H1 (cell line): ENCODE measurements around the gene BSG.

Experiments used
- CTBP2 ChIP-seq: IDR thresholded peaks from 2 replicates; pipeline ENCODE4 v1.7.0; 2011; ENCODE audit warnings: borderline replicate concordance, mild to moderate bottlenecking, moderate library complexity, mixed read lengths, low read length; ENCODE audit not compliant: insufficient read depth, insufficient read length
- EZH2 ChIP-seq: fragments of 200-600 bp; sonication (generic); IDR thresholded peaks from 2 replicates; pipeline ENCODE4 v1.7.1; 2012; ENCODE audit warnings: low read depth, mild to moderate bottlenecking, moderate library complexity, low read length, inconsistent platforms; ENCODE audit not compliant: severe bottlenecking
- GABPA ChIP-seq: IDR thresholded peaks from 2 replicates; pipeline ENCODE4 v1.6.1; 2011; ENCODE audit warnings: mild to moderate bottlenecking, low read length, moderate library complexity, borderline replicate concordance; ENCODE audit not compliant: insufficient read depth
- POLR2A ChIP-seq, 2 experiments: IDR thresholded peaks; 1 replicate in 1 of 2; 2 replicates in 1 of 2; pipeline ENCODE4 v1.6.1; 2011; ENCODE audit warnings: low read depth in 2 of 2, low read length in 2 of 2, mild to moderate bottlenecking in 2 of 2; ENCODE audit errors: control extremely low read depth in 1 of 2
- POLR2AphosphoS5 ChIP-seq: IDR thresholded peaks from 2 replicates; pipeline ENCODE4 v1.6.1; 2011; ENCODE audit warnings: low read depth, low read length
- RNF2 ChIP-seq: fragments of 200-900, 300-1000 bp; sonication (generic); IDR thresholded peaks from 2 replicates; pipeline ENCODE4 v1.7.1; 2016; ENCODE audit warnings: borderline replicate concordance, low read depth, mild to moderate bottlenecking, antibody characterized with exemption, low read length; ENCODE audit not compliant: poor library complexity, severe bottlenecking; ENCODE audit errors: missing control alignments
- SIX5 ChIP-seq: IDR thresholded peaks from 2 replicates; pipeline ENCODE4 v1.6.1; 2011; ENCODE audit warnings: mild to moderate bottlenecking, low read depth, low read length
- SP1 ChIP-seq: IDR thresholded peaks from 2 replicates; pipeline ENCODE4 v1.6.1; 2011; ENCODE audit warnings: low read depth, low read length
- ZNF274 ChIP-seq: IDR thresholded peaks from 2 replicates; pipeline ENCODE4 v1.7.0; 2012; ENCODE audit warnings: low read length, borderline replicate concordance; ENCODE audit errors: extremely low read depth
- TF ChIP-seq, protein P1 (sequence below), 3 experiments: IDR thresholded peaks; 1 replicate in 2 of 3; 2 replicates in 1 of 3; pipeline versions ENCODE4 v1.5.1 to v1.6.1; 2011; ENCODE audit warnings: low read length in 3 of 3, mild to moderate bottlenecking in 3 of 3, inconsistent platforms in 2 of 3, low read depth in 1 of 3, moderate library complexity in 1 of 3; ENCODE audit not compliant: insufficient read depth in 1 of 3; ENCODE audit errors: control extremely low read depth in 1 of 3

DNA sequence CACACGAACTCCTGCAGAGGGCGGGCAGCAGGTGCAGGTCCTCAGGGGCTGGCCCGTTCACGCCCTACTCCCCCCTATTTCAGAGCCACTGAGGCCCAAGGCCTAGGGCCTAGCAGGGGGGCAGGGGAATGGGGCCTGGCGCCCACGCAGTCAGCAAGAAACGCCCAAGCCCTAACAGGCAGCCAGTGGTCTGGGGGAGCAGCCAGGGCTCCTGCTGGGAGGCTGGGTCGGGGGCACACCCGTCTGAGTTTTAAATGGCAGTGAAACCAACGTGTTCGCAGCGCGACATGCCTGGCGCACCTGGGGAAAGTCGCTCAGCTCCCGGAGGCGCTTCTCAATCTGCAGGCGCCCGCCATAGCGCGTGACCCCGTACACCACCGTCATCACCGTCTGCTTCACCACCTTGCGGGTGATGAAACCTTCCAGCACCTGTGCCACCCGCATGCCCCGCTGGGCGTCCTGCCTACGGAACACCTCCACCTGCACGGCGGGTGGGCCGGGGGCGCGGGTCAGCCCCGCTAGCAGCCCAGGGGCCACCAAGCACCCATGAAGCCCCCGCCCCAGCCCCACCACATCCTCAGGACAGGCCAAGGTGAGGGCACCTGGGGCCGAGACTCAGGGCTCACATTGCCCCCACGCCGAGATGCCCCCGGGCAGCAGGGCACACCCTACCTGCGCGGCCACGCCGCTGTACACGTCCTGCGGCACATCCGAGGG lies 47.0 kb downstream of the BSG start:
- no peak for TF ChIP-seq POLR2AphosphoS5
- TF ChIP-seq SP1 = no peak
- no peak for TF ChIP-seq POLR2A (IDR thresholded peaks at IDR 0.05; ENCODE audit: control extremely low read depth in 1 of 2, low read depth in 2 of 2, low read length in 2 of 2)
- TF ChIP-seq EZH2 = no peak
- no peak for TF ChIP-seq CTBP2
- no peak for TF ChIP-seq SIX5
- TF ChIP-seq, protein P1, sequence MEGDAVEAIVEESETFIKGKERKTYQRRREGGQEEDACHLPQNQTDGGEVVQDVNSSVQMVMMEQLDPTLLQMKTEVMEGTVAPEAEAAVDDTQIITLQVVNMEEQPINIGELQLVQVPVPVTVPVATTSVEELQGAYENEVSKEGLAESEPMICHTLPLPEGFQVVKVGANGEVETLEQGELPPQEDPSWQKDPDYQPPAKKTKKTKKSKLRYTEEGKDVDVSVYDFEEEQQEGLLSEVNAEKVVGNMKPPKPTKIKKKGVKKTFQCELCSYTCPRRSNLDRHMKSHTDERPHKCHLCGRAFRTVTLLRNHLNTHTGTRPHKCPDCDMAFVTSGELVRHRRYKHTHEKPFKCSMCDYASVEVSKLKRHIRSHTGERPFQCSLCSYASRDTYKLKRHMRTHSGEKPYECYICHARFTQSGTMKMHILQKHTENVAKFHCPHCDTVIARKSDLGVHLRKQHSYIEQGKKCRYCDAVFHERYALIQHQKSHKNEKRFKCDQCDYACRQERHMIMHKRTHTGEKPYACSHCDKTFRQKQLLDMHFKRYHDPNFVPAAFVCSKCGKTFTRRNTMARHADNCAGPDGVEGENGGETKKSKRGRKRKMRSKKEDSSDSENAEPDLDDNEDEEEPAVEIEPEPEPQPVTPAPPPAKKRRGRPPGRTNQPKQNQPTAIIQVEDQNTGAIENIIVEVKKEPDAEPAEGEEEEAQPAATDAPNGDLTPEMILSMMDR (IDR thresholded peaks at IDR 0.05; ENCODE audit: control extremely low read depth in 1 of 3, insufficient read depth in 1 of 3, low read depth in 1 of 3, low read length in 3 of 3) = no peak
- no peak for TF ChIP-seq GABPA
- no peak for TF ChIP-seq RNF2
- no peak for TF ChIP-seq ZNF274
